AG08395 (cell line): ENCODE results near the gene SRP9.
"Not testable (repeated sequence)": the region's sequence is repeated elsewhere in the genome, so short reads cannot be mapped to it uniquely, and the experiment has no call there.

Experiments used
- DNase-seq: peaks from one replicate; pipeline ENCODE4 v3.0.0; 2012; ENCODE audit warnings: mixed read lengths, low spot score

The SRP9 gene

DNA sequence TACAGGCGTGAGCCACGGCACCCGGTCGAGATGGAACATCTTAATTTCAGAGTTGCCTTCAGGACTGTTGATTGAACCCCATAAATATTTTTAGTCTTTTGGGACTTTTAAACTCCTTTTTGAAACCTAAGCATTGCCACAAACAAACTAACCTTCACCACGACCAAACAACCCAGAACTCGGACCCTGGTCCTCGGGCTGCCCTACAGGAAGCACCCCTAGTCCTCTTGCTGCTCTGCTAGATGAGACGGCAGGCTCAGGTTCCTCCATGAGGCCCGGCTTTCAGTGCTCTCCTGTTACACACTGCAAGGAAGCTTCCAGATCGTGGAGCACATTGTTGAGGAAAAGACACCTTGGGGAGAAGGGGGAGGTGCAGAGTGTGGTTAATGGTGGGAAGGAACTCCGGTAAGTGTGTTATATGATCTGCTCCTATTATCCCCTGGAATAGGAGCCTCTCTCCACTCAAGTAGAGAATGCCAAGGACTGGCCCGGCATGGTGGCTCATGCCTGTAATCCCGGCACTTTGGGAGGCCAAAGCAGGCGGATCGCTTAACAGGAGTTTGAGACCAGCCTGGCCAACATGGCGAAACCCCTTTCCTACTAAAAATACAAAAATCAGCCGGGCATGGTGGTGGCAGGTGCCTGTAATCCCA is 38.0 kb downstream of the SRP9 start:
- no peak for DNase-seq

DNA sequence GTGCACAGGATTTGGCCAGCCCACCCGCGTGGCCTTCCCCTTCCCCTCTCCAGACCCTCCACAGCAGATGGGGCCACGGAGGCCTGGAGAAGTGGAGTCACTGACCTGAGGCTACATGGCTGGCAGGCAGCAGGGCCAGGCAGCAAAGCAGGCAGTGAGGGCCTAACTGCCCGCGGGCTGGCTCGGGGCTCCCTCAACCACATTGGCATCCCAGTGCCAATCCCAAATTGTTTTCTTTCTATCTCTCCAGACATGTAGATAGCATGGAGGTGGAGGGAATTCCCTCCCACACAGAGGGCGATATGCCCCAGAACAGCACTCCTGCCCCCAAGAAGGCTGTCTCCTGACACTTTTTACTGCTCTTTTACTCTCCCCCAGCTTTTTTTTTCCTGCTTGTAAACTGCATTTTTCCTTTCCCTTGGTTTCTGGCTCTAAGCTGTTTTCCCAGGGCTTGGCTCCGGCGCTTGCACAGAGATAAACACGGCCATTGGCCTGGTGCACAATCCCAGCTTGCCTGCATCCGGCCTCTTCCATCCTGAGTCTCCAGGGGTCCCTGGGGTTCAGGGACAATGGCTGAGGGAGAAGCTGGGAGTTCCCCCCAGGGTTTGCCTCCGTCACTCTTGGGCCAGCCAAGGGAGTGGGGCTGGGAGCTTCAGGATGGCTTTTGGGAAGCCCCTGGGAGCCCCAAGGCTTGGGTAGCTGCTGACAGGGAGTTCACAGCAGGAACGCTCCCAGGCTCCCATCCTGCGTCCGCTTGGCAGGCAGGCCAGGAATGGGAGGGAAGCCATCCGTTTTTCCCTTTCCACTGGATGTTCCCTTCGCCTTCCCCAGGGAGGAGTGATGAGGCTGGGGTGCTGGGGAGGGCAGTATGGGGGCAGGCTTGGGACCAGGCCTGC is 39.3 kb downstream of the SRP9 start:
- DNase-seq: peak; percentile 28

DNA sequence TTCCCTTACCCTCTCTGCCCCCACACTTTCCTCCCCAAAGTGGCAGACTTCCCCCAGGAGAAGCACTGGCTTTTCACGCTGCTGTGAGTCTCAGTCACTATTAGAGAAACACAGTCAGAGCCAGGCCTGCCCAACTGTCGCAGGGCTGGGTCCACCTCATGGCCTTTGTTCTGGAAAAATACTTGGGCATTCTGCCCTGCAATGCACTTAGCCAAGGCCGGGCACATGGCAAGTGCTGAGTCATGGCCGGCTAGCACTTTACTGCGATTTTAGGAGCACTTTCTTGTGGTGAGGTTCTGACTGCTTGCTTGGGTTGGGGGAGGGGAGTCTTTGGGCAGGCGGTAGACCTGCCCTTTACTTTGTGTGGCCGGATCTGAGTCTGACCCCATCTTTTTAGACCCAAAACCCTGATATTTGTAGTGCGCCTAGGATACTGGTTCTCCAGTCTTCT is 40.0 kb downstream of the SRP9 start:
- peak; percentile 93 for DNase-seq

DNA sequence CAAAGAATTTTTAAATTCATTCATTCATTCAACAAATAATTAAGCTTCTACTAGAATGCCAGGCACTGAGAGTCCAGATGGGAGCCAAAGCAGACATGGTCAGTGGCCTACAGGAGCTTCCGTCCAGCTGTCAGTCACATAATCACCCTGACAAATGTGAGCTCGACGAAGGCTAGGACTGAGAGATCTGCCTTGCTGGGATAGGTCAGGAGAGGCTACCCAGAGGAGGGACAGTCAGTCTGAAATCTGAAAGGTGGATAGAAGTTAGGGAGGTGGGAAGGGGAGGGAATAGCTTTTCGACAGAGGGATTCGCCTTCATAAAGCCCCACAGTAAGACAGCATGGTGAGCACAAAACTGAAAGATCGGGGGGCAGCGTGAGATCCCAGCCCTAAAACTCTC is 40.6 kb downstream of the SRP9 start:
- DNase-seq: no peak

DNA sequence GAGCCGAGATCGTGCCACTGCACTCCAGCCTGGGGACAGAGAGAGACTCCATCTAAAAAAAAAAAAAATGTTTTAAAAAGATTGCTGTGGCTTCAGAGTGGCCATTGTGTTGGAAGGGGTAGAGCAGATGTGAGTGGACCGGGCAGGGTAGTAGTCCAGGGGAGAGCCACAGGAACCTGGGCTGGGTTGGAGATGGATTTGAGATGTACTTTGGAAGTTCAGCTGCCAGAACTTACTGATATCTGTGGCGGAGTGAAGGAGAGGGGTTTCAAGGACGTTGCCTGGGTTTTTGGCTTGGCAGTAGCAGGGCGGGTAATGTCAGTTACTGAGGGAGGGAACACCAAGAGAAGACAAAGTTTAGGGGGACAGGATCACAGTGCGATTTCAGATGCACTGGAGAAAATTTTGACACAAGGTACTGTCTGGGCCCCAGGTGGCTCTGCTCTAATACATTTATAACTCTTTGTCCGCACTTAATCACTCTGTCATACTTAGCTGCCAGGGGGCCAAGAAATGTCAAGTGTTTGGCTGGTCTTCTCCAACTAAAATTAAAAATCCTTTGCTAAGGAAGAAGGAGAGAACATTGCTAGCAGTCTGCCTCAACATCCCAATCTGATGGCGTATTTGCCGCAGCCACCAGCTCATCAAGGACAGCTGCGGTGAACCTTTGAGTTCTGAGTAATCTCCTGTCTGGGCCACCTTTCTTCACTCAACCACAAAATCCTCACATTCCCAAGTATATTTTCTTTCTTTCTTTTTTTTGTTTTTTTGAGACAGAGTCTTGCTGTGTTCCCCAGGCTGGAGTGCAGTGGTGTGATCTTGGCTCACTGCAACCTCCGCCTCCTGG is 41.9 kb downstream of the SRP9 start:
- no peak for DNase-seq

DNA sequence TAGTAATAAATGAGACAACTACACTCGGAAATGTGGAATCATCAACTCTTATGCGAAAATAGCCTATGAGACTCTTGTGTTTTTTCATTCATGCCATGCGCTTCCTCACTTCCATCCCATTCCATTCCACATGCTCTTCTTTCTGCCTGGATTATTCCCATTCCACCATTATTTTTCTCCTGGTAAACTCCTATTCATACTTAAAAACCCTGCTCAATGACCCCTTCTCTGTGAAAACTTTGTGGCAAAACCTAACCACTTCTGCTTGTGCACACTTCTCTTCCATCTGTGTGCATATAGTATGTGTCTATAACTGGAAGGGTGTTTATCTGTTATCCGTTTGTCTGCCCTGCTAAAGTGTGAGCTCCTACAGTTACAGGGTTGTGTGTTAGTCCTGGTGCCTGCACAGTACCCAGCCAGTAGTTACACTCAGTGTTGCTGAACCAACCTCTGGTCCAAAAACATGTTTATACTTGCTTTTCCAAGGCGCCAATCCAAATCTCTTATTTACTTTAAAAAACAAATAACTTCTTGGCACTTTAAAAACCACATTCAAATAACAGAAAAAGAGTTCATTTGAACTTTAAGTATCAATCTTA is 43.0 kb downstream of the SRP9 start:
- DNase-seq: no peak

DNA sequence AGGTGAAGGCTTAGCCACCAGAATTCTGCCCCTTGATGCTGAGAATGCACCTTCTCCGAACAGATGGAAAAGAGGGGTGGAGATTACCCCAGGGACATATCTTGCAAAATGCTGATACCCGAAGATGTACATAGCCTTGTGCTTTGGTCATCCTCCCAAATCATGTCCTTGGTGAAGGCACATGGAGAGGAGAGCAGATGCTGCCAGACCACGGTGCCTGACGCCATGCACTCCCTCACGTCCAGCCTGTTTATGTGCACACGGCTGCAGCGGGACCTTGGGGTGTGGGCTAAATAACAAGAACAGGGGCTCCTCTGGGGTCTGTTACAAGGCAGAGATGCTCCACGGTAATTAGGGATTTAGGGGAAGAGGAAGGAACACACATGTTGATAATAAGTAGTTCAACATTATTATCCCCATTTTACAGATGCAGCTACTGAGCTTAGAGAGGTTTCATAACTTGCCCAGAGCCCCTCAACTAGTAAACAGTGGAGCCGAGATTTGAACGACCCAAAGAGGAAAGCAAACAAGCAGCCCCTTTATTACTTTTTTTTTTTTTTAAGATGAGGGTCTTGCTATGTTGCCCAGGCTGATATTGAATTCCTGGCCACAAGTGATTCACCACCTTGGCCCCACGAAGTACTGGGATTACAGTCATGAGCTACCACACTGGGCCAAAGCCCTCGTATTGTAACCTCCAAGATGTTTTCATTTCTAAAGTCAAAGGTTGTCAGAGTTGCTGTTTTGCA is 45.2 kb downstream of the SRP9 start:
- no peak for DNase-seq

DNA sequence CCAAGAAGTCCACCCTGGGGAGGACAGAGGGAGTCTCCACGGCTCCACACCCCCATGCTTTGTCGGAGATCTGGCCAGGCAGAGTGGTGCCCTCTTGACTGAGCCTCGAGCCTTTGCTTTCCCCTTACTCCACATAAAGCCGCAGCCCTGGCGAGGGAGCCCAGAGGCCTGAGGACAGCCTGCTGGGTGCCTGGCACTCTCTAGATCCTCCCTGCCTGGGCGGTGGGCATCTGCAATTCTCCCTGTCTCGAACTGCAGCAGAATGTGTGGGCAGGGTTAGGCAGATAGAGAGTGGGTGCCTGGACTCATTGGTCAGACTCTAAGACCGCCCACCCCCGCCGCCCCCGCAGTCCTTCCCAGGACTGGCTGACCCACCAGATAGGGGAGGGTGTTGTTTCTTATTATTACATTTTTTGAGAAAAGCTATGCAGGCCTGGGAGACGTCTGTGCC is 46.2 kb downstream of the SRP9 start:
- no peak for DNase-seq

DNA sequence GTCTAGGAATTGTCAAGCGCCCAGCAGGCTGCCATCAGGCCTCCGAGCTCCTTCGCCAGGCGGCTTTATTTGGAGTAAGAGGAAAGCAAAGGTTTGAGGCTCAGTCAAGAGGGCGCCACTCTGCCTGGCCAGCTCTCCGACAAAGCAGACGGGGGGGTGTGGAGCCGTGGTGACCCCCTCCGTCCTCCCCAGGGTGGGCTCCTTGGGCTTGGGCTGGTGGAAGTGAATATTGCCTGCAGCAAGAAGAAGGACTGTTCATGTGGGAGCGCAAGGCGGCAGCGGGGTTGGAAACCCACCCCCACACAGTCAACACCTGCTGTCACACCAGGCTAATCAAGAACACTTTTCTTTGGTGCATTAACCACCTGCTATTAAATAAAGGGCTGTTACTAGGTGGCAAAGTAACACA is 46.9 kb downstream of the SRP9 start:
- no peak for DNase-seq

DNA sequence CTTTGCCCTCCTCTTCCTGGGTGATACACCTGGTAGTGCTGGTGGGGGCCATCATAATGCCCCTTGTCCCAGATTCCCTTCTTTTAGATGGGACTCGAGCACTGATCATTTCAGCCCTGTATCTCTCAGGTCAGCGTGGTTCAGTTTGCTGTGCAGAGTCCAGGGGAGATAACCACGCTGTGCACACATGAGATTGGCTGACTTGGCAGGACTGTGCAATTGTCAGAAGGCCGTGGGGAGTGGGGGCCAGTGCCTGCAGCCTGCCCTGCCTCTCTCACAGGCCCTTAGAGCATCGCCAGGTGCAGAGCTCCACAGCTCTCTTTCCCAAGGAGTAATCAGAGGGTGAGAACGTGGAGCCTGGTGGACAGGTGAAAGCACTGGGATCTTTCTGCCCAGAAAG is 47.5 kb downstream of the SRP9 start:
- DNase-seq: no peak

DNA sequence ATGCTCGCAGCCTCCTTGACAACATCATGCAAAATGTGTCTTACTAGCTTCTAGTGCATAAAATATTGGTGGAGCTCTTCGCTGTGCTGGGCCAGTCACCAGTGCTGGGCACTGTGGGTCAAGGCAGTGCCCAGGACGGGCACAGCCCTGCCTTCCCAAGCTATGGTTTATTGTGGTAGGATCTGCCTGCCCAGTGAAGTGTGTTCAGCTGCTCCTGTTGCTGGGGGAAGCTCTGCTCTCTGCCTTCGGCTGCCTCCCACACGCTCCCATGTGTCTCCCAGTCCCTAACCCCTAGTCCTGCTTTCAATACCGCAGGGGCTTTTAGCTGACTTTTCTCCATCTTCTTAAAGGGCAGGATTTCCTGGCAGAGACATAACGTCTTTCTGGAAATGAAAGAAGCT is 48.0 kb downstream of the SRP9 start:
- DNase-seq: no peak

DNA sequence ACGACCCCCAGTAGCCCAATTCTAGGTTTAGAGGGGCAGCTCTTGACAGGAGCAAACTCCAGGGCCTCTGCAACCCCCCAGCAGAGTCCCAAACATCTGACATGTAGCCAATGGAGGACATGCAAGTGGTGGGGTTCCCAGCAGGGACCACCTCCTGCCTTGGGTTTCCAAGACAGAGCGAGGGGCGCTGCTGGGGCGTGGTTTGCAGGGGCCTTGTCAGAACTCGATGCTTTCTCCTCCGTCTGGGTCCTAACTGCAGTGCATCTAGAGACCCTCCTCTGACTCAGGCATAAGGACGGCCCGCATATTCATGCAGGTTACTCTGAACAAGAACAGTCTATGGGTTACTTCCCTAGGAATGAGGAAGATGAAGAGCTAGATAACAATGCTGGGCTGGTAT is 49.5 kb downstream of the SRP9 start:
- no peak for DNase-seq

DNA sequence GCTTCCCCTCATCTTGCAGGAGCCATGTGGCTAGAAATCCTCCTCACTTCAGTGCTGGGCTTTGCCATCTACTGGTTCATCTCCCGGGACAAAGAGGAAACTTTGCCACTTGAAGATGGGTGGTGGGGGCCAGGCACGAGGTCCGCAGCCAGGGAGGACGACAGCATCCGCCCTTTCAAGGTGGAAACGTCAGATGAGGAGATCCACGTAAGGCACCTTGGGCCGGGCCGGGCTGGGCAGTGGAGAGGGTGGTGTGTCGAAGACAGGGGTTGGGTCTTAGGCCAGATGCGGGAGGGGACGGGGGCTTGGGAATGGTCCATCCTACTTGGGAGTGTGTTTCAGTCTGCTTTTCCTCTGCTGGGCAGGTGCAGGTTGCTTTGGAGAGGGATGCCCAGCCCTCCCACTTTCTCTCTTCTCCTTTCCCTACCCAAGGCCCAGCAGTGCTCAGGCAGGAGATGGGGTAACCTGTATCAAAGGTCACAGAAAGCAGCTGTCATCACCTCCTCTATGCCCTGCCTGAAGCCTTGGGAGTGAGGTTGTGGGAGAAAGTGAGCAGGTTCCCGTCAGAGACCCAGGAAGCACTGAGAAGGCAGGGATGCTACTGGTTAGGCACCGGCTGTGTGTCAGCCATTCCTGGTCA is 51.2 kb downstream of the SRP9 start:
- DNase-seq: no peak

DNA sequence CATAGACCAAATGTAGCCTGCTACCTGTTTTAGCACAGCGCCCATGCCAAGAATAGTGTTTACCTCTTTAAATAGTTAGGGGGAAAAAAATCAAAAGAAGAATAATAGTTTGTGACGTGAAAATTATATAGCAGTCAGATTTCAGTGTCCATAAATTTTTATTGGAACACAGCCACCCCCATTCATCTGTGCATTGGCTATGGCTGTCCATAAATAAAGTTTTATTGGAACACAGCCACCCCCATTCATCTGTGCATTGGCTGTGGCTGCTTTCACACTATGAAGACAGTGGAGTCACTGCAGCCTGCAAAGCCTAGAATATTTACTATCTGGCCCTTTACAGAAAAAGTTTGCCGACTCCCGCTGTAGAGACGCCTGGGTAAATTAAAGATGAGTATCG is 53.2 kb downstream of the SRP9 start:
- DNase-seq: no peak

DNA sequence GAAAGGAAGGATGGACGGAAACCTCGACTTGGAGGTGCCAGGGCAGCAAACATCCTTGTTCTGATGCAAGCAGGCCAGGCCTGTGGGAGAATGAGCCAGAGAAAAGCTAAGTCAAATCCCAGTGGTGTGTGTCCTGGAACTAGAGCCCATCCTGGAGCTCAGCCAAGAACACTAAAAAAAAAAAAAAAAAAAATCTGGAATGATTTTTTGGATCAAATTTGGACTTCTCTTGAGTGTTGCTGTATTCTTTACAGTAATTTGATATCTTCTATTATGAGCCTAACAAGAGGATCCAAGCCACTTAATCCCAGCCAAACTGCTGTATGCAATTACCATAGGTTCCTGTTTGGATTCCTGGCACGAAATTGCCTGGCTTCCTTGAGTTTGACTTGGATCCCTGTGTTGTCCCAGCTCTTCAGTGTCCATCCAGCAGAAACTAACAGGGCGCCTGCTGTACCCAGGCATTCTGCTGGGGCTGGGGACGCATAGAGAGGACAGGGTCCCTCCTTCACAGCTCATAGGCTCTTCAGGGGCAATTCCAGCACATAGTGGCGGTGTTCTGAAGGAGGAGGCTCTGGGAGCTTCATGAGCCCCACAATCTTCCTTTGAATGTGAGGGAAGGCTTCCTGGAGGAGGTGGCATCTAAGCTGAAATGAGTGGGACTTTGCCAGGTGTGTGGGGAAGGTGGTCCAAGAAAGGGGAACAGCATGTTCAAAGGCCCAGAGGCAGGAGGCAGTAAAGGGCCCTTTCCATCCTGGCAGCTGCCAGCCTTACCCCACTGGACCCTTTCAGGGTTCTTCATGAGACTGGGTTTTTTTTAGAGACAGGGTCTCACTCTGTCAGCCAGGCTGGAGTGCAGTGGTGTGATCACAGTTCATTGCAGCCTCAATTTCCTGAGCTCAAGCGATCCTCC is 57.0 kb downstream of the SRP9 start:
- DNase-seq: peak; percentile 89

DNA sequence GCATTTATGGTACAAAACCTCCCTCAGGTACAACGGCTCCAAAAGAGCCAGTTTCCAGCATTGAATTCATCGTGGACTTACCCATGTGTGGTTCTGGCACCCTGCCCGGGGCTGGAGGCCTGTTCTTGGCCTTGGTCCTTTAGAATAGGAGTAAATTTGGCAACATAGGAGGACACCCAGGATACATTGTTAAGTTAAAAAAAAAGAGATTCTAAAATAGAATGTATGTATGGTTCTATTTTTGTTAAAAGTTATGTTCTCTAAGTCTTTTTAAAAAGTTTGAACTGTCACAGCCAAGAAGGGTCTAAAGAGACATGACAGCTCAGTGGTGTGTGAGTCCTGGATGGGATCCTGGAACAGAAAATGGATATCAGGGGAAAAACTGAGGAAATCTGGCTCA is 58.2 kb downstream of the SRP9 start:
- DNase-seq: peak; percentile 26

DNA sequence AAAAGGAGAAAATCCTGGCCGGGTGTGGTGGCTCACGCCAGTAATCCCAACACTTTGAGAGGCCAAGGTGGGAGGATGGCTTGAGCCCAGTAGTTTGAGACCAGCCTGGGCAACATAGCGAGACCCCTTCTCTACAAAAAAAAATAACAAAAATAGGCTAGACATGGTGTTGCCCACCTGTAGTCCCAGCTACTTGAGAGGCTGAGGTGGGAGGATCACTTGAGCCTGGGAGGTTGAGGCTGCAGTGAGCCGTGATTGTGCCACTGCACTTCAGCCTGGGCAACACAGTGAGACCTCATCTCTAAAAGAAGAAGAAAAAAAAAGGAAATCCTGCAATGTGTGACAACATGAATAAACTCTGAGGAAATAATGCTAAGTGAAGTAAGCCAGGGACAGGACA is 58.7 kb downstream of the SRP9 start:
- DNase-seq: not testable (repeated sequence)

DNA sequence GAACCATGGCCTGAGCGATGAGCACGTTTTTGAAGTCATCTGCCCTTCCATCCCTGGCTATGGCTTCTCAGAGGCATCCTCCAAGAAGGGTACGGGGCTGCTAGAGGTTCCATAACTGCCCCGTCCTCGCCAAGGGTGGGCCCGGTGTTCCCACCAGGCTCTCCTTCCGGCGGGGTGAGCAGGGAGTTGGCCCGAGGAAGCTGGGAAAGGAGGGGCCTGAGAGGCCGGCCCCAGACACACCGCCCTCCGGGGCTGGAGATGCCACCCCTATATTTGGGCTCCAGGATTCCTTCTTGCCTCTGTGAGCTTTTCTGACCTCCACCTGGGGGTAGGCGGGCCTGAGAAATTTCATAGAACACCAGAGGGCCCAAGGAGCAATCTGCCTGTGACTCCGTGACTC is 61.2 kb downstream of the SRP9 start:
- DNase-seq: no peak
